Measurements from ENCODE around the gene PTGES.
"Not testable (repeated sequence)": the region's sequence is repeated elsewhere in the genome, so short reads cannot be mapped to it uniquely, and the experiment has no call there.

The PTGES gene

DNA sequence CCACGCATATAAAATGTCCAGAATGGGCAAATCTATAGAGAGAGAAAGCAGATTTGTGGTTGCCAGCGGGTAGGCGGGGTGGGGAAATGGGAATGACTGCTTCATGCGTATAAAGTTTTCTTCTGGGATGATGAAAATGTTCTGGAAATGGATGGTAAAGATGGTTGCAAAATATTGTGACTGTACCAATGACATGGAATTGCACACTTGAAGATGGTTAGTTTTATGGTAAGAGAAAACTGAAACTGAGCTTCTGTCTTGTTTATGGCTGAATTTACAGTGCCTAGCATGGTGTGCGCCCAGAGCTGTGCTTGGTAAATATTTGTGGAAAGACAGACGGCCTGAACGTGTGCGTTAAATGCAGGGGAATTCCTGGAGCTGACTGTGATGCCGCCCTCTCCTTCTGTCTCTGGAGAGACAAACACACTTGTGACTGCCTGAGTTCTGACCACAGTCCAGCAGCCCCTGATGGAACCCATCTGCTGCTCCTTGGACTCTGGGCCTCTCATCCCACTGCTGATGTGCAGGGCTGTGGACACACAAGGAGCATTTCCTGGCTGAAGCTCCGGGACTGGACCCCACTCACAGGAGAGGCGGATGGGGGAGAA, 8.6 kb upstream of the PTGES start:
- DNase-seq (ENCODE audit: low read depth, low spot score) = peak; percentile 22
- in situ Hi-C loops (cut with HindIII; ENCODE audit: low sequenced_read_pairs) = no loop called here
- no peak overlapping the region for H3K4me3 ChIP-seq (ENCODE audit: low read depth, low read length)
- no peak for TF ChIP-seq CTCF (IDR thresholded peaks at IDR 0.05; ENCODE audit: low read depth, low read length)

GRCh38 chr9:129760784-129761183, 7.9 kb upstream of the PTGES start:
- in situ Hi-C loops (cut with HindIII; ENCODE audit: low sequenced_read_pairs) = not testable (repeated sequence)

DNA sequence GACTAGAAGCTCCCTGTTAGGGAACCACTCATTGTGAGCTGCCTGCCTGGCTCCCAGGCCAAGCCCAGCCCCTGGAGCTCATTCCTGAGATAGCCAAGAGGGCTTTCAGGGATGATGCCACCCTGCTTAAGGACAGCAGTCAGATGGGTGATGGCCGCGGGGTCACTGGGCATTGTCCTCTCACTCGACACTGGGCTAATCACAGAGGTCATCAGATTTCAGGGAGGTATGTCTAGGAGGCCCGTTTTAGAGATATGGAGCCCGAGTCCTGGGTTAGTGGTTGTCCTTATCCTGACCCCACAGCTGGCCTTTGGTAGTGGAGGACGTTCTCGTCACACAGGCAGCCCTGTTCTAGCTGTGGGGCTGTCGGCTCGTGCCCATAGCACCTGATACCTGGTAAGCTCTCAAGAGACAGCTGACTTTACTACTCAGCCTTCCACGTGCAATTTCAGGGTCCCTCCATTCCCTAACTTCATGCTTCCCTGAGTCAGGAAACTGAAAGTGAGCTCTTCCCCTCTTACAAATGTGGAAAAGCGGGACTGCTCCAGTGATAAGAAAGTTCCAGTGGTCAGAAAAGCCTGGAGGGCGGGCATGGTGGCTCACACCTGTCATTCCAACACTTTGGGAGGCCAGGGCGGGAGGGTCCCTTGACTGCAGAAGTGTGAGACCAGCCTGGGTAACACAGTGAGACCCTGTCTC, 7.1 kb upstream of the PTGES start:
- H3K4me3 ChIP-seq (ENCODE audit: low read depth, low read length) = no peak overlapping the region
- DNase-seq (ENCODE audit: low read depth, low spot score) = no peak
- in situ Hi-C loops (cut with HindIII; ENCODE audit: low sequenced_read_pairs) = no loop called here
- no peak for TF ChIP-seq CTCF (IDR thresholded peaks at IDR 0.05; ENCODE audit: low read depth, low read length)

More at GRCh38 chr9:129760784-129761183, 7.9 kb upstream of the PTGES start:
- not testable (repeated sequence) for H3K4me3 ChIP-seq (ENCODE audit: low read depth, low read length); DNase-seq (ENCODE audit: low read depth, low spot score)

- DNase-seq (ENCODE audit: low read depth, low spot score) = no peak
- no peak overlapping the region for H3K4me3 ChIP-seq (ENCODE audit: low read depth, low read length)
- in situ Hi-C loops (cut with HindIII; ENCODE audit: low sequenced_read_pairs) = no loop called here
- TF ChIP-seq CTCF (IDR thresholded peaks at IDR 0.05; ENCODE audit: low read depth, low read length) = no peak
Observed at GRCh38 chr9:129759319-129759718, 6.5 kb upstream of the PTGES start.

- no peak overlapping the region for H3K4me3 ChIP-seq (ENCODE audit: low read depth, low read length)
- no peak for TF ChIP-seq CTCF (IDR thresholded peaks at IDR 0.05; ENCODE audit: low read depth, low read length)
- in situ Hi-C loops (cut with HindIII; ENCODE audit: low sequenced_read_pairs) = no loop called here
- no peak for DNase-seq (ENCODE audit: low read depth, low spot score)
Observed at GRCh38 chr9:129757045-129757444, 4.2 kb upstream of the PTGES start.

DNA sequence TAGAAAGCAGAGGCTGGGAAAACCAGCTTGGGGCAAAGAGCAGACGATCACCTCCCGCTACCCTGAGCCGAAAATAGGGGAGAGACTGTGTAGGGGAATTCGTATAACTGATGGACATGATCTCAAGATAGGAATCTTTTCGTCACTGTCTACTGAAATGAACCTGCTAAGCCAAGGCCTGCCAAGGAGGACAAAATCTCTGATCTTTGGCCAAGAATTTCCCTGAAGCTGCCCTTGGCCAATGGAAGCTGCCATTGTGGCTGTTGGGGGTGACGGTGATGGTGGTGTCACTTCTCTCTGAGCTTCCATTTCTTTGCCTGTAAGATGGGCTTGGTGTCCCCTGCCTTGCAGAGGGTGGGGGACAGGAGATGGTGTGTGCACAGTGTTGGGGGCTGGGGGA, 3.3 kb upstream of the PTGES start:
- H3K4me3 ChIP-seq (ENCODE audit: low read depth, low read length) = no peak overlapping the region
- no peak for TF ChIP-seq CTCF (IDR thresholded peaks at IDR 0.05; ENCODE audit: low read depth, low read length)
- no peak for DNase-seq (ENCODE audit: low read depth, low spot score)
- in situ Hi-C loops (cut with HindIII; ENCODE audit: low sequenced_read_pairs) = no loop called here

- no peak for DNase-seq (ENCODE audit: low read depth, low spot score)
- no peak overlapping the region for H3K4me3 ChIP-seq (ENCODE audit: low read depth, low read length)
- TF ChIP-seq CTCF (IDR thresholded peaks at IDR 0.05; ENCODE audit: low read depth, low read length) = no peak
- in situ Hi-C loops (cut with HindIII; ENCODE audit: low sequenced_read_pairs) = no loop called here
Observed at GRCh38 chr9:129755151-129755550, 2.3 kb upstream of the PTGES start.

Data from astrocyte of the spinal cord (primary cell).